PC-3 (cell line): ENCODE measurements around the gene CCDC83. TPM values are rescaled to one million over a fixed set of nuclear protein-coding genes. Genes with fewer than 3 reads are reported as not detected.
"Not testable (repeated sequence)": the region's sequence is repeated elsewhere in the genome, so short reads cannot be mapped to it uniquely, and the experiment has no call there.

Source experiments
- ATAC-seq: fragments of 200-7000 bp; cut with Tn5 transposase; 2 replicates; pipeline ENCODE4 v1.9.1; 2020; ENCODE audit warnings: mild to moderate bottlenecking, moderate library complexity
- BruUV-seq: library from RNA; stranded (reverse); fragments of 400-500 nt; replicated peaks from 2 replicates; lab custom pipeline; 2021; lab: Mats Ljungman, UMichigan
- CTCF ChIA-PET: fragments of 300-600 bp; sonication (Branson Sonifier 250); formaldehyde crosslinking; loops from one replicate; lab custom pipeline; 2022; ENCODE audit warnings: antibody characterized with exemption; lab: Charles Lee
- POLR2A ChIA-PET: fragments of 300-600 bp; sonication (Branson Sonifier 250); formaldehyde crosslinking; loops from one replicate; lab custom pipeline; 2022; ENCODE audit warnings: antibody characterized with exemption; ENCODE audit not compliant: unreplicated experiment; lab: Charles Lee
- DNase-seq: peaks from one replicate; pipeline ENCODE4 v3.0.0-alpha.2; 2015
- H2AFZ ChIP-seq: fragments of 300-600 bp; sonication (generic); 2 replicates; pipeline ENCODE4 v1.6.0; 2016; ENCODE audit warnings: antibody characterized with exemption, low read length
- H3F3A ChIP-seq: fragments of 300-600 bp; sonication (generic); one replicate; pipeline ENCODE4 v1.6.0; 2017; ENCODE audit warnings: antibody characterized with exemption, low read length, control low read depth, mild to moderate bottlenecking; ENCODE audit not compliant: unreplicated experiment
- H3K27ac ChIP-seq: fragments of 300-600 bp; sonication (generic); 2 replicates; pipeline ENCODE4 v1.5.1; 2016; ENCODE audit warnings: mild to moderate bottlenecking, low read length
- H3K27me3 ChIP-seq: fragments of 300-600 bp; sonication (generic); 2 replicates; pipeline ENCODE4 v1.6.1; 2016; ENCODE audit warnings: low read length, mixed read lengths
- H3K36me3 ChIP-seq: fragments of 300-600 bp; sonication (generic); 2 replicates; pipeline ENCODE4 v1.6.1; 2016; ENCODE audit warnings: low read depth, mixed run types, low read length, mixed read lengths
- H3K4me1 ChIP-seq: fragments of 300-600 bp; sonication (generic); 2 replicates; pipeline ENCODE4 v1.5.1; 2016; ENCODE audit warnings: low read length; ENCODE audit not compliant: insufficient read depth
- H3K4me2 ChIP-seq: fragments of 300-600 bp; sonication (generic); 2 replicates; pipeline ENCODE4 v1.6.0; 2016; ENCODE audit warnings: low read length
- H3K4me3 ChIP-seq: fragments of 300-600 bp; sonication (generic); 2 replicates; pipeline ENCODE4 v1.5.1; 2016; ENCODE audit warnings: mild to moderate bottlenecking, low read length, mixed read lengths
- H3K79me2 ChIP-seq: fragments of 300-600 bp; sonication (generic); 2 replicates; pipeline ENCODE4 v1.6.1; 2017; ENCODE audit warnings: low read length, mixed read lengths
- H3K9ac ChIP-seq: fragments of 300-600 bp; sonication (generic); 2 replicates; pipeline ENCODE4 v1.6.0; 2016; ENCODE audit warnings: mild to moderate bottlenecking, low read length
- H3K9me2 ChIP-seq: fragments of 300-600 bp; sonication (generic); replicated peaks from 2 replicates; pipeline ENCODE4 v1.6.1; 2016; ENCODE audit warnings: mixed run types, low read length, mixed read lengths
- H3K9me3 ChIP-seq: fragments of 300-600 bp; sonication (generic); 2 replicates; pipeline ENCODE4 v1.6.1; 2016; ENCODE audit warnings: low read length, mixed read lengths
- H4K20me1 ChIP-seq: fragments of 300-600 bp; sonication (generic); 2 replicates; pipeline ENCODE4 v1.6.1; 2016; ENCODE audit warnings: low read length, mixed read lengths
- CTCF ChIP-seq: fragments of 300-600 bp; sonication (generic); conservative IDR thresholded peaks from 2 replicates; pipeline ENCODE4 v1.5.1; 2017; ENCODE audit warnings: antibody characterized with exemption, low read depth, mild to moderate bottlenecking, low read length
- EZH2 ChIP-seq: fragments of 300-600 bp; sonication (generic); IDR thresholded peaks from one replicate; pipeline ENCODE4 v1.6.1; 2017; ENCODE audit warnings: antibody characterized with exemption, mild to moderate bottlenecking, low read length; ENCODE audit not compliant: unreplicated experiment
- EZH2phosphoT487 ChIP-seq: fragments of 300-600 bp; sonication (generic); IDR thresholded peaks from 2 replicates; pipeline ENCODE4 v1.6.1; 2018; ENCODE audit warnings: mild to moderate bottlenecking, antibody characterized with exemption, low read length, borderline replicate concordance
- intact Hi-C: fragments of 100-400 bp; cut with micrococcal nuclease; formaldehyde crosslinking; loops from 2 replicates; pipeline ENCODE4 v1.9.0; 2023
- total RNA-seq: library from RNA; depleted of rRNA; stranded (reverse); fragments of >200 nt; gene quantifications from 2 replicates; pipeline ENCODE4 v1.2.3, GENCODE V29; 2014

Gene CCDC83
- total RNA-seq, 1 experiment from 2014 or later, result 0.22 TPM

DNA sequence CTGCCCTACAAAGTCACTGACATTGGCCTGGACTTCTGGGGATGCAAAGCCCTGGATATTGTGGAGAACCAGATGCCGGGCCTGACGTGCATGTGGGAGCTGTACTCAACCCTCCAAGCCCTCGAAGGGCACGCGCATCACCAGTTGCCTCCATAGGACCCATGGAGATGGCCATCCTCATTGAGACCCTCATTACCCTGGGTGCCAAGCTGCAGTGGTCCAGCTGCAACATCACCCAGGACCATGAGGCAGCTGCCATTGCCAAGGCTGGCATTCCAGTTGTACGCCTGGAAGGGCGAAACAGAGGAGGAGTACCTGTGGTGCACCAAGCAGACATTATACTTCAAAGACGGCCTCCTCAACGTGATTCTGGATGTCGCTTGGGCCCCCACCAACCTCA lies 1.9 kb downstream of the CCDC83 start:
- Histone ChIP-seq H3K36me3 (no peaks in the 10 kb centered on the region), H3K9me2 (no peaks in the 10 kb centered on the region), H3K9ac (no peak overlapping the region), H3F3A (no peaks in the 10 kb centered on the region), H3K4me1 (peaks cover 12% of the 10 kb centered on the region), H3K27ac (no peak overlapping the region), H3K27me3 (no peaks in the 10 kb centered on the region), H3K9me3 (no peaks in the 10 kb centered on the region), H3K4me3 (no peak overlapping the region), H3K79me2 (peaks cover 20% of the 10 kb centered on the region), H2AFZ (no peak overlapping the region), H3K4me2 (no peak overlapping the region), H4K20me1 (no peaks in the 10 kb centered on the region)
- no TSS peak for BruUV-seq
- DNase-seq (no peak), ATAC-seq (no peak)
- intact Hi-C loops, result loop anchor here (5.0 to 10.0 kb wide), 2 partner anchors 338 to 1435 kb away; no protein-coding TSS in a partner anchor
- no peak for TF ChIP-seq EZH2
- TF ChIP-seq EZH2phosphoT487, result no peak
- TF ChIP-seq CTCF, result no peak
- ChIA-PET POLR2A (no interaction called here), CTCF (no interaction called here)

DNA sequence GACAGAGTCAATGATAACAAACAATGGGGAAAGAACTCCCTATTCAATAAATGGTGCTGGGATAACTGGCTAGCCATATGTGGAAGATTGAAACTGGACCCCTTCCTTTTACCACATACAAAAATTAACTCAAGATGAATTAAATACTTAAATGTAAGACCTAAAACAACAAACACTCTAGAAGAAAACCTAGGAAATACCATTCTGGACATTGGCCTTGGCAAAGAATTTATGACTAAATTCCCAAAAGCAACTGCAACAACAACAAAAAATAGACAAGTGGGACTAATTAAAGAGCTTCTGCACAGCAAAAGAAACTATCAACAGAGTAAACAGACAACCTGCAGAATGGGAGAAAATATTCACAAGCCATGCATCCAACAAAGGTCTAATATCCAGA lies 4.4 kb downstream of the CCDC83 start:
- CTCF ChIA-PET, H3K79me2 ChIP-seq, DNase-seq, H3K9ac ChIP-seq, H3K9me2 ChIP-seq, H3K4me2 ChIP-seq, H4K20me1 ChIP-seq, POLR2A ChIA-PET, H3F3A ChIP-seq, H3K36me3 ChIP-seq, ATAC-seq, H3K9me3 ChIP-seq, H3K27me3 ChIP-seq, BruUV-seq, H3K4me3 ChIP-seq, H2AFZ ChIP-seq, H3K27ac ChIP-seq: not testable (repeated sequence)
- peaks cover 11% of the 10 kb centered on the region for H3K4me1 ChIP-seq
- intact Hi-C loops, result loop anchor here (5.0 to 10.0 kb wide), 2 partner anchors 335 to 1433 kb away; no protein-coding TSS in a partner anchor

GRCh38 chr11:85863855-85864254 lies 8.7 kb downstream of the CCDC83 start:
- no TSS peak for BruUV-seq
- intact Hi-C loops, result no loop called here
- Histone ChIP-seq H3K4me3 (no peak overlapping the region), H4K20me1 (no peaks in the 10 kb centered on the region), H3K27ac (no peak overlapping the region), H3K9me3 (no peaks in the 10 kb centered on the region), H3K79me2 (no peaks in the 10 kb centered on the region), H3K9ac (no peak overlapping the region), H3K36me3 (no peaks in the 10 kb centered on the region), H3K27me3 (no peaks in the 10 kb centered on the region), H3K9me2 (no peaks in the 10 kb centered on the region), H2AFZ (no peak overlapping the region), H3K4me2 (no peak overlapping the region), H3F3A (no peaks in the 10 kb centered on the region), H3K4me1 (no peaks in the 10 kb centered on the region)
- no peak for ATAC-seq
- ChIA-PET POLR2A (no interaction called here), CTCF (no interaction called here)
- TF ChIP-seq CTCF (no peak), EZH2phosphoT487 (no peak), EZH2 (no peak)
- DNase-seq, result no peak
